GM11168 (cell line): Measurements from ENCODE around the gene EXO5.
"Not testable (repeated sequence)": the region's sequence is repeated elsewhere in the genome, so short reads cannot be mapped to it uniquely, and the experiment has no call there.

ENCODE experiments used
- in situ Hi-C: fragments of 300-500 bp; cut with MboI; formaldehyde crosslinking; loops from one replicate; pipeline ENCODE4 v1.12.0; 2022; ENCODE audit warnings: low sequenced_read_pairs; ENCODE audit not compliant: unreplicated experiment

The EXO5 gene

GRCh38 chr1:40508375-40509341 is at the start of gene EXO5:
Gene EXO5 (plus strand): TSS chr1:40508767. CDS start chr1:40514545, 5,778 bp downstream.
- in situ Hi-C loops = no loop called here

DNA sequence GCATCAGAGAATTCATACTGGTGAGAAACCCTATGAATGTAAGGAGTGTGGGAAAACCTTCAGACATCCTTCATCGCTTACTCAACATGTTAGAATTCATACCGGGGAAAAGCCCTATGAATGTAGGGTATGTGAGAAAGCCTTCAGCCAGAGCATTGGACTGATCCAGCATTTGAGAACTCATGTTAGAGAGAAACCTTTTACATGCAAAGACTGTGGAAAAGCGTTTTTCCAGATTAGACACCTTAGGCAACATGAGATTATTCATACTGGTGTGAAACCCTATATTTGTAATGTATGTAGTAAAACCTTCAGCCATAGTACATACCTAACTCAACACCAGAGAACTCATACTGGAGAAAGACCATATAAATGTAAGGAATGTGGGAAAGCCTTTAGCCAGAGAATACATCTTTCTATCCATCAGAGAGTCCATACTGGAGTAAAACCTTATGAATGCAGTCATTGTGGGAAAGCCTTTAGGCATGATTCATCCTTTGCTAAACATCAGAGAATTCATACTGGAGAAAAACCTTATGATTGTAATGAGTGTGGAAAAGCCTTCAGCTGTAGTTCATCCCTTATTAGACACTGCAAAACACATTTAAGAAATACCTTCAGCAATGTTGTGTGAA is 45.5 kb upstream of the EXO5 start:
- in situ Hi-C loops = no loop called here

DNA sequence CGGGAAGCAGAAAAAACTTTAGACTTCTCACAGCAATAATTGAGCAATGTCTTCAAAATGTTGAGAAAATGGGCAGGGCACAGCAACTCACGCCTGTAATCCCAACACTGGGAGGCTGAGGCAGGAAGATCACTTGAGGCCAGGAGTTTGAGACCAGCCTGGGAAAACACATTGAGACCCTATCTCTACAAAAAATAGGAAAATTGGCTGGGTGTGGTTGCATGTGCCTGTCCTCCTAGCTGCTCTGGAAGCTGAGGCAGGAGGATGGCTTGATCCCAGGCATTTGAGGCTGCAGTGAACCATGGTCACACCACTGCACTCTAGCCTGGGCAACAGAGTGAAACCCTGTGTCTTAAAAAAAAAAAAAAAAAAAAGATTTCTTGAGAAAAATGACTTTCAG is 39.2 kb upstream of the EXO5 start:
- in situ Hi-C loops = no loop called here

DNA sequence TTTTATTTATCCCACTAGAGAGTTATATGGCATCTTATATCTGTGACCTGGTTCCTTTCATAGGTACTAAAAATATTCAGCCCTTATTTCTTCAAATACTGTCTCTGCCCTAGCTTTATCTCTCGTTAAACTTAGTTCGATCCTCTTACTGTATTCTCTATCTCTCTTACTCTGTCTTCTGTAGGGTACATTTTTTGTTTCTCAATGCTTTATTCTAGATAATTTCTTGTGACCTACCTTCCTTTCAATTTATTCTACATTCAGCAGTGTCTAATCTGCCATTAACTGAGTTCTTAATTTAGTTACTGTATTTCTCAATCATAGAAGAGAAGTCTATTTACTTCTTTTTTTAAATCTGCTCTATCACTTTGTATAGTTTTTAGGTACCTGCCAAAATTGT is 33.3 kb upstream of the EXO5 start:
- in situ Hi-C loops = no loop called here

- in situ Hi-C loops = no loop called here
Measured at GRCh38 chr1:40476924-40477677, 31.5 kb upstream of the EXO5 start, which contains the start of gene ZFP69. Gene ZFP69 (plus strand): TSS chr1:40477290. CDS start chr1:40479362, 2,072 bp downstream.

- in situ Hi-C loops = no loop called here
Measured at GRCh38 chr1:40477678-40478053, 30.9 kb upstream of the EXO5 start.

- in situ Hi-C loops = no loop called here
Measured at GRCh38 chr1:40478276-40478675, 30.3 kb upstream of the EXO5 start.

- in situ Hi-C loops = no loop called here
Measured at GRCh38 chr1:40479156-40479555, 29.4 kb upstream of the EXO5 start.

DNA sequence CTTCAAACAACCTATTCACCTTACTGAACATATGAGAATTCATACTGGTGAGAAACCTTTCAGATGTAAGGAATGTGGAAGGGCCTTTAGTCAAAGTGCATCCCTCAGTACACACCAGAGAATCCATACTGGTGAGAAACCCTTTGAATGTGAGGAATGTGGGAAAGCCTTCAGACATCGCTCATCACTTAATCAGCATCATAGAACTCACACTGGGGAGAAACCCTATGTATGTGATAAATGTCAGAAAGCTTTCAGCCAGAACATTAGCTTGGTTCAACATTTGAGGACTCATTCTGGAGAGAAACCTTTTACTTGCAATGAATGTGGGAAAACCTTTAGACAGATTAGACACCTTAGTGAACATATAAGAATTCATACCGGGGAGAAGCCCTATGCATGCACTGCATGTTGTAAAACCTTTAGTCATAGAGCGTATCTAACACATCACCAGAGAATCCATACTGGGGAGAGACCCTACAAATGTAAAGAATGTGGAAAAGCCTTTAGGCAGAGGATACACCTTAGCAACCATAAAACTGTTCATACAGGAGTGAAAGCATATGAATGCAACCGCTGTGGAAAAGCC is 13.2 kb upstream of the EXO5 start:
- in situ Hi-C loops = no loop called here

GRCh38 chr1:40502651-40503050 is 5.9 kb upstream of the EXO5 start:
- in situ Hi-C loops = not testable (repeated sequence)

- in situ Hi-C loops = no loop called here
Measured at GRCh38 chr1:40507973-40508372, 594 bp upstream of the EXO5 start.

- in situ Hi-C loops = no loop called here
Measured at GRCh38 chr1:40519517-40519916, 10.9 kb downstream of the EXO5 start.

GRCh38 chr1:40530735-40531380 is 22.3 kb downstream of the EXO5 start:
- in situ Hi-C loops = no loop called here

DNA sequence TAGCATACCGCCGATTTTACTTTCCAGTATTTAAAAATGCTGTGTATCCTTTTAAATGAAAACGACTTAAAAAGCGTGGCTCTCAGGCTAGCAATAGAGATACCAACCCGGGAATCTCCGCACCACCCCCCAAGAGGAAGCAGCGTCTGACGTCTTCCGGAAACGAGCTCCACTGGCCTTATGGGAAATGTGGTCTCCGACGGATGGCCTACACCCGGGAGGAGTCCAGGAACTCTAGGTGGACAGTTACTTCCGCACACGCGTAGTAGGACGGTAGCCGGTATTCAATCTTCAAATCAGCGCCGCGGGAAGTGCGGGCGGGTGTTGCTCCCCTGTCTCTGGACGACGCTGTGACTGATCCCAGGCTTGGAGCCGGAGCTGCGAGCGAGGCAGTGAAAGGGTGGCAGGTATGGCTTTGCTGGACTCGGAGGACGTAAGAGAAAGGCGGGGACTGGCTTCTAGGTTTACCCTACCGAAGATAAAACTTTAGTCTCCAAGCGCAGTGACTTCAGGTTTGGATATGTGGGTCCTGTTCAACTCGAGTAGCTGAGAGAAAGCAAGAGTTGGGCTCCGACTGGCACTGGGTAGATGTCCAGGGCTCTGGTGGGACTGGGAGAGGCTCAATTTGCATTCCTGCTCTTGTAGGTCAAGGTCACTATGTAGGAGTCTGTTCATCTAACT is 23.0 kb downstream of the EXO5 start, which contains the start of gene ZNF684:
ZNF684 (plus strand) TSS at position 257 of the 681 bp plus-strand sequence. CDS start 1,530 bp downstream, outside the sequence.
- in situ Hi-C loops = no loop called here

- in situ Hi-C loops = no loop called here
Measured at GRCh38 chr1:40532062-40532389, 23.5 kb downstream of the EXO5 start.

DNA sequence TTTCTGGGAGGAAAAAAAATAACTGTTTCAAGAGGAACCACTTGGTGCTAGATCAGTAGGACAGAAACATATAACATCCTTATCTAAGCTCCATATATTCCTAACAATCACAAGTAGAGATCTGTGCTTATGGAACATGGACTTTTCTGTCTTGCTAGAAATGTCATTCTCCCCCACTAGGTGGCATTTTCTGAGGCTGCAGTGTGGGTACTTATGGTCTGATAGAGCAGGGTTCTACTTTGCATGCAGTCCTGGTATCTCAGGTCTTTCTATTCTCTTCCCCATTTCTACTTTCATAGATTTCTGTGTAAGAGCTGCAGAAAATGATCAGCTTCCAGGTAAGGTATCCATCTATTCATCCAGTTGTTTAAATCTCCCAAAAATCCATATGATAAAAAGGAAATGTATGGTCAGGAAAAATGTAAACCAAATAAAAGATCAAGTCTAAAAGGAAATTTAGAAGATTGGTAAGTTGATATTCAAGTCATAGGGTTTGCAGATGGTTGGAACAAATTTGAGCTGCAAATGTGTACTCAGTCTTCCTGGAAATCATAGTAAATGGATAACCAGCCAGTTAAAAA is 24.4 kb downstream of the EXO5 start:
- in situ Hi-C loops = no loop called here

DNA sequence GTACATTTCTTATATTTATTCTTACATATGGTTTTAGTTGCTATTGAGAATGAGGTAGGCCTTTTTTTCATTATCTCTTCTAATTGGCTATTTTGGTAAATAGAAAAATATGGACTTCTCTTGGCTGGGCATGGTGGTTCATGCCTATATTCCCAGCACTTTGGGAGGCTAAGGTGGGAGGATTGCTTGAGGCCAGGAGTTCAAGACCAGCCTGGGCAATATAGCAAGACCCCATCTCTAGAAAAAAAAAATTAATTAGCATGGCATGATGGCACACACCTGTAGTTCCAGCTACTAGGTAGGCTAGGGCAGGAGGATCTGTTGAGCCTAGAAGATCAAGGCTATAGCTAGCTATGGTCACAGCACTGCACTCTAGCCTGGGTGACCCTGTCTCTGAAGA is 26.0 kb downstream of the EXO5 start:
- in situ Hi-C loops = no loop called here

DNA sequence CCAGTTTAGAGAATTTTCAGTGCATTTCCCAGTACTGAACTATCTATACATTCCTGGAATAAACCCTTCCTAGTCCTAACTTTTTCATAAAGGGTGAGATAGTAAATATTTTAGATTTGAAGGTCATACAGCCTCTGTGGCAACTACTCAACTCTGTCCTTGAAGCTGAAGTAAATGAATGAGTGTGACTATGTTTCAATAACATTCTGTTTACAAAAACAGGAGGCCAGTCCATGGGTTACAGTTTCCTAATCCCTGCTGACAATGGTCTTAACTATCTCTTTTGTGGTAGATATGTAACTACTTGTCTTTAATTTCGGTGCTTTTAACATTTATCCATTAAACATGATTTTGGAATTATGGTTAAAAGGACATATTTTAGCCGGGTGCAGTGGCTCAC is 27.2 kb downstream of the EXO5 start:
- in situ Hi-C loops = no loop called here

DNA sequence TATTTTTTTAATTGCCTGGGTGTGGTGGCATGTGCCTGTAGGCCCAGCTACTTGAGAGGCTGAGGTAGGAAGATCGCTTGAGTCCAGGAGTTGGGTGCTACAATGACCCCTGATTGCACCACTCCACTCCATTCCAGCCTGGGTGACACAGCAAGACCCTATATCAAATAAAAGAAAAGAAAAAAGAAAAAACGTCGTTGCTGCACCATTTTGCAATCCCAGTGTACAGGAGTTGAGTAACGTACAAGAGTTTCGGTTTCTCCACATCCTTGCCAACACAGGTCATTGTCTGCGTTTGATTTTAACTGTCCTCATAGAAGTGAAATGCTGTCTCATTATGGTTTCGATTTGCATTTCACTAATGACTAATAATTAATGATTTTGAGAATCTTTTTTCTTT is 30.8 kb downstream of the EXO5 start:
- in situ Hi-C loops = no loop called here
